GM21367 (cell line): ENCODE measurements around the gene STXBP4.

Experiments used
- ATAC-seq: cut with Tn5 transposase; IDR thresholded peaks from one replicate; pipeline ENCODE4 v1.9.1; 2021; ENCODE audit not compliant: unreplicated experiment

The STXBP4 gene

DNA sequence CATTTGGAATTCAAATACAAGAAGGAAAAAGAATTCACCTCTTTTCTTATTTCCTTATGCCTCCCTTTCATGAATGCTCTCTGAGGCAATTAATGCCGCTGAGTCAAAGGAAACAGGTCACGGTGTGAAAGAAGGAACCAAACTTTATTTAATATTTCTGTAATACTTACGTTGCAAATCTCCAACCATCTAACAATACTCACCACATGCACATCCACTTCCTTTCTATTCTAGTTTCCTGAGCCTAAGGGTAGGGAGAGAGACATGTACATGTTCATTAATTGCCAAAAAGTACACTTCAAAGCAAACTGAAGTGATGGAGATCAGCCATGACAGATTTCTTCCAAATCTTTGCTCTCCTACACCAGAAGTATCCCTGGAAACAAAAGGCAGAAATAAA is 248.3 kb downstream of the STXBP4 start:
- ATAC-seq, result no peak

DNA sequence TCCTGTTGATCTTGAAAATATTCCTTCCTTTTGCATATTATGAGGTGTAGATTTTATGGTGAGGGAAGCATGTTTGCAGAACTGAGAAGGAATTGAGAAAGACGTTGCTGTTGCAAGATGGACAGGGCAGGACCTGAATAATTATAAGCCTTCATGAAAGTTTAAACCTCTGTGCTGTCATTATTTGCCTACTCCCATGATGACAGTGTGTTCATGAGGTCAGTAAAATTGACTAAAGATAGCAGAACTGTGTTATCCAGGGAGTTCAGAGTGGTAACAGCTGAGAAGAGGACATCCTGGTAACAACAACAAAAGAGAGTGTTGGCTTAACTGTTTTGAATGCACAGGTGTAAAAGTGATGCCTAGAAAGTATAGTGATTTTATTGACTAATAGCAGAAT is 250.9 kb downstream of the STXBP4 start:
- no peak for ATAC-seq

DNA sequence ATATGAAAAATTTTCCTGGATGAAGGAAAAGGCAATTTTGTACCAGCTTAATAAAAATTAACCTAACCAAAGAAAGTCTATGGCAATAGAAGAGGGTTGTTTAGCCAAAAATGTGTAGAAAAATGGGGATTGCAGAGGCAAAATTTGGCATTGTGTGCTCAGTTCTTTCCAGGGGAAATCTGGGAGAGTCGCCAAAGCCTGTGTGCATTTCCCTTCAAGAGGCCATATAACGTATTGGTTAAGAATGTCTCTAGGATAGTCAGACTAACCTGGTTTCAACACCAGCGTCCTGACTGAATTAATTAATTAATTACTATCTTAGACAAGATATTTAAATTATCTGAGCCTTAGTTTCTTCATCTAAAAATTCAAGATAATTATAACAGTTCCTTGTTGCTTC is 251.4 kb downstream of the STXBP4 start:
- no peak for ATAC-seq
